ENCODE results near the gene GALT.

DNA sequence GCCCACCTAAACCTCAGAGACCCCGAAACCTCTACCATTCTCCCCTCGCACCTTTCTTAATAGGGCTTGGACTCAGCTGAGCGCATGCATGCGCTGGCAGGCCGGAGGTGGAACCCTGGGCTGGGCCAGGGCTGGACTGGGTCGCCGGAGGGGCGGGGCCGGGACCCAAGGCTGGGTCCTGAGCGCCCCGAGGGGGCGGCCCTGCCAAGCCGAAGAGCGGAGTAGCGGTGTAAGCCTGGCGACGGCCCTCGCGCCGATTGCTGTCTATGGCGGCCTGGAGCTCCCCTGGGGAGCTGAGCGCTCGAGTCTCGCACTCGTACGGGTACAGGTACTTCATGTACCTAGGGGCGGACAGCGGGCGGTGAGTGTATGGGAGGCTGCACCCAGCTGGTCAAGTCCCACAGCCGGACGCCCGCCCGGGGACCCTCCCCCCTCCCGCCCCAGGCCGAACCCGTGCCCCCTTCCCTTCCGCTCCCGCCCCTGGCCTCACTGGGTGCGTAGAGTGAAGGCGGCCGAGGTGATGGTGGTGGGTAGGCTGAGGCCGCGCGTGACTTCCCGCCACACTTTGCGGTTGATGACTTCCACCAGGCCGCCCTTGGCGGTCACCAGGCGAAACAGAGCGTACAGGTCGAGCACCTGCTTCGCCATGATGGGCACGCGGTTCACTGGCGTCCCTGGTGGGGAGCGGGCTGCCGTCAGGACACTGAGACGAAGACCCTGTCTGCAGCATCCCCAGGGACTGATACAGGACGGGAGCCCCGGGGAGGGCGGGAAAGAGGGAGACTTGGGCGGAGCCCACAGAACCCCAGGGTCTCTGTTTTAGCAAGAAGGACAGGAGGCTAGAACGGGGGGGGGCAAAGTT lies 22.9 kb upstream of the GALT start:
- TF ChIP-seq, protein P1, sequence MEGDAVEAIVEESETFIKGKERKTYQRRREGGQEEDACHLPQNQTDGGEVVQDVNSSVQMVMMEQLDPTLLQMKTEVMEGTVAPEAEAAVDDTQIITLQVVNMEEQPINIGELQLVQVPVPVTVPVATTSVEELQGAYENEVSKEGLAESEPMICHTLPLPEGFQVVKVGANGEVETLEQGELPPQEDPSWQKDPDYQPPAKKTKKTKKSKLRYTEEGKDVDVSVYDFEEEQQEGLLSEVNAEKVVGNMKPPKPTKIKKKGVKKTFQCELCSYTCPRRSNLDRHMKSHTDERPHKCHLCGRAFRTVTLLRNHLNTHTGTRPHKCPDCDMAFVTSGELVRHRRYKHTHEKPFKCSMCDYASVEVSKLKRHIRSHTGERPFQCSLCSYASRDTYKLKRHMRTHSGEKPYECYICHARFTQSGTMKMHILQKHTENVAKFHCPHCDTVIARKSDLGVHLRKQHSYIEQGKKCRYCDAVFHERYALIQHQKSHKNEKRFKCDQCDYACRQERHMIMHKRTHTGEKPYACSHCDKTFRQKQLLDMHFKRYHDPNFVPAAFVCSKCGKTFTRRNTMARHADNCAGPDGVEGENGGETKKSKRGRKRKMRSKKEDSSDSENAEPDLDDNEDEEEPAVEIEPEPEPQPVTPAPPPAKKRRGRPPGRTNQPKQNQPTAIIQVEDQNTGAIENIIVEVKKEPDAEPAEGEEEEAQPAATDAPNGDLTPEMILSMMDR (IDR thresholded peaks at IDR 0.05): no peak
- TF ChIP-seq POLR2A (IDR thresholded peaks at IDR 0.05): no peak
